GM10266 (cell line): Measurements from ENCODE around the gene ARHGAP29.
"Not testable (repeated sequence)": the region's sequence is repeated elsewhere in the genome, so short reads cannot be mapped to it uniquely, and the experiment has no call there.

Experiments used
- DNase-seq: peaks from one replicate; pipeline ENCODE4 v3.0.0; 2012; ENCODE audit errors: extremely low spot score
- CTCF ChIP-seq: IDR thresholded peaks from 2 replicates; pipeline ENCODE4 v1.5.1; 2012; ENCODE audit warnings: mild to moderate bottlenecking, low read depth; ENCODE audit not compliant: control insufficient read depth, insufficient read depth; ENCODE audit errors: missing control alignments

The ARHGAP29 gene

DNA sequence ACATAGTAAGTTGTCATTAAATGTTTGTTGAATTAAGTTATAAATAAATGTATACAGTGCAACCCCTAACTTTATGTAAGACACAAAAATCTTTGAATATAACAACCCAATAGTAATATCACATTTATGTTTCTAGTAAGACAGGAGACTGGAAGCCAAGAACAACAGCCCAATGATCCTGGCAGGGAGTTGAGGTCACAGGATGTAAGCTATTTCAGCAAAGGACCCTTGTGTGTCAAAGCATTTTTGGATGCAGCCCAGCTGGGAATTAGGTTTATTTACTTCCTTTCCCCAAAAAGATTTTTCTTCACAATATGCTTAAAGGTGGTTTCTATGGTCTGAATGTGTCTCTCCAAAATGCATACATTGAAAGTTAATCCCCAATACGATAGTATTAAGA lies 82.4 kb downstream of the ARHGAP29 start:
- DNase-seq: no peak

GRCh38 chr1:94153133-94153532 lies 84.3 kb downstream of the ARHGAP29 start:
- no peak for DNase-seq
- TF ChIP-seq CTCF: no peak

More for the DNA sequence above, 82.4 kb downstream of the ARHGAP29 start:
- TF ChIP-seq CTCF: no peak

GRCh38 chr1:94149166-94149565 lies 88.2 kb downstream of the ARHGAP29 start:
- DNase-seq: not testable (repeated sequence)

DNA sequence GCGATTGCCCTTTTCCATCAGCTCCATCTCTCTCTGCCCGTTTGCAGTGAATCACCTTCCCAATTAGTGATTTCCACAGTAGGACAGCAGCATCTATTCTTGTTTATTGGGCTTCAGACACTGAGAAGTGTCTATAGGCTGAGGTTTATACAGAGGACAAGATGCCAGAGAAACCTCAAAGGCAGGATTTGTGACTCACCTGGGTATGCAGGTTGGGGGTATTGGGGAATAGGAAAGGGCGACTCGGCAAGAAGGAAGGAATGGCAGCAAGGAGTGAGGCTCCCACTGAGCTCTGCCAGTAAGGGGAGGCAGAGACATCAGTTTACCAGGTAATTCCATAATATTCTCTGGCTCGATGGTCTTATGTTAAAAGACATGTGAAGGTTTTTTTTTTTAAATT lies 91.1 kb downstream of the ARHGAP29 start:
- no peak for TF ChIP-seq CTCF
- DNase-seq: no peak

- no peak for DNase-seq
- no peak for TF ChIP-seq CTCF
Measured at GRCh38 chr1:94144836-94145235, 92.5 kb downstream of the ARHGAP29 start.

DNA sequence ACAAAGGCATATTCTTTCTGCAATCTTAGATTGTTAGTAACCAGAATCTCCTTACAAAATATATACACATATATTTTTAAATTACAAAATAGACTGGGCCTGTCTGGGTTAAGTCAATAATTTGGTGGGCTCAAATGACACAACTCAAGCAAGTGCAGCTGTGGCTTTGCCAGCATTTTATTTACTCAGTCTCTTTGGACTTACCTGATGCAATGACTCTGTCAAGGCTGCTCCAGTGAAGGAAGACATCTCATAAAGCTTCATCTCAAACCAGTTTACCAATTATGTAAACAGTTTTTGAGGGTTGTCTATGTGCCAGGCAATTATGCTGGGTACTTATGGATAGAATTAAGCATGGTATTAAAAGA lies 93.6 kb downstream of the ARHGAP29 start:
- TF ChIP-seq CTCF: no peak
- DNase-seq: no peak

DNA sequence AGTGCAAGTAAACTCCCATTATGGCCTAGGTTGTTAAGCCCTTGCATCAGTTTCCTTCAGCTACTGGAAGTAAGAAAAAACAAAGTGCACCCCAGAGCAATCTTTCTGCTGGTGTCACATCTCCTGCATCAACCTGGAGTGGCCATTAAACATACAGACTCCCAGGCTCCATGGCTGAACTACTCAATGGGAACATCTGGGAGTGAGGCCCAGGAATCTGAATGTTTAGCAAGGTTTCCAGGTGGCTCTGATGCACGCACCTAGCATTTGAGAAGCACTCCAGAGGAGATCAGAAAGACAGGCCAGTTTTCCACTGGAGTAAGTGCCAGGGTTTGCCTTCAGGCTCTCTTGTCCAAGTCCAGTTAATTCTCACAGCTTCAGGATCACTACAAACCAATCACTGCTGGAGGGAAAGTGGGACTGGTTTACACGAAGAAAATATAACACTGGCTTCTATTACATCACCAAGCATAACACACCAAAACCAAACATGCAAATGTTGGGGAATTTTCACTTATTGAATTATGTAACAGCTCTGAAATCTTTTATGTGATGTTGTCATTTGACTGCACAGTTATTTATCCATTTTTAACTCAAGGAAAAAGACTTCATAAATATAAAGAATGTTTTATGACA lies 94.1 kb downstream of the ARHGAP29 start:
- DNase-seq: no peak
- no peak for TF ChIP-seq CTCF

GRCh38 chr1:94142583-94142982 lies 94.8 kb downstream of the ARHGAP29 start:
- no peak for TF ChIP-seq CTCF
- no peak for DNase-seq
